Neuronal stem cell (in vitro differentiated cells): ENCODE results near the gene NGF.

Experiments used
- DNase-seq: peaks from one replicate; pipeline ENCODE4 v3.0.0-alpha.2; 2013; ENCODE audit warnings: low spot score
- H2AFZ ChIP-seq: one replicate; pipeline ENCODE4 v1.6.1; 2013; ENCODE audit warnings: mild to moderate bottlenecking, low read length, inconsistent platforms
- H2AK5ac ChIP-seq: 2 replicates; pipeline ENCODE4 v1.6.1; 2013; ENCODE audit warnings: low read depth, mild to moderate bottlenecking, inconsistent platforms, low read length, moderate library complexity, mixed read lengths
- H2BK120ac ChIP-seq: 2 replicates; pipeline ENCODE4 v1.6.1; 2013; ENCODE audit warnings: low read depth, mild to moderate bottlenecking, inconsistent platforms, low read length, moderate library complexity, mixed read lengths
- H2BK12ac ChIP-seq: one replicate; pipeline ENCODE4 v1.6.1; 2013; ENCODE audit warnings: low read length, inconsistent platforms
- H2BK15ac ChIP-seq: 2 replicates; pipeline ENCODE4 v1.6.1; 2013; ENCODE audit warnings: mild to moderate bottlenecking, low read length, inconsistent platforms, mixed read lengths
- H2BK5ac ChIP-seq: one replicate; pipeline ENCODE4 v1.6.1; 2013; ENCODE audit warnings: inconsistent platforms, mild to moderate bottlenecking, low read length, moderate library complexity
- H3K14ac ChIP-seq: one replicate; pipeline ENCODE4 v1.6.1; 2013; ENCODE audit warnings: low read length, inconsistent platforms
- H3K18ac ChIP-seq: 2 replicates; pipeline ENCODE4 v1.6.1; 2013; ENCODE audit warnings: low read length, inconsistent platforms
- H3K23ac ChIP-seq: 2 replicates; pipeline ENCODE4 v1.6.1; 2013; ENCODE audit warnings: low read depth, mild to moderate bottlenecking, mixed read lengths, low read length, inconsistent platforms; ENCODE audit not compliant: poor library complexity
- H3K27ac ChIP-seq: replicated peaks from 3 replicates; pipeline ENCODE4 v1.5.1; 2013; ENCODE audit warnings: low read length, inconsistent platforms
- H3K27me3 ChIP-seq, 3 experiments: 2 replicates each; pipeline ENCODE4 v1.6.1; 2013; ENCODE audit warnings: low read length in 3 of 3, mild to moderate bottlenecking in 2 of 3, inconsistent platforms in 1 of 3, low read depth in 1 of 3, mixed read lengths in 1 of 3, moderate library complexity in 1 of 3; ENCODE audit not compliant: control insufficient read depth in 3 of 3, insufficient read depth in 3 of 3
- H3K36me3 ChIP-seq, 2 donors: replicated peaks in 1 of 2; 2 replicates each; pipeline ENCODE4 v1.6.1; 2013; ENCODE audit warnings: low read length in 2 of 2; ENCODE audit not compliant: control insufficient read depth in 2 of 2, insufficient read depth in 2 of 2
- H3K4ac ChIP-seq: 2 replicates; pipeline ENCODE4 v1.6.1; 2013; ENCODE audit warnings: inconsistent platforms, mild to moderate bottlenecking, low read length, moderate library complexity
- H3K4me1 ChIP-seq, 2 donors: 1 replicate in 1 of 2; 2 replicates in 1 of 2; pipeline ENCODE4 v1.6.1; 2013; ENCODE audit warnings: low read length in 2 of 2, low read depth in 1 of 2; ENCODE audit not compliant: control insufficient read depth in 2 of 2, insufficient read depth in 1 of 2
- H3K4me2 ChIP-seq: one replicate; pipeline ENCODE4 v1.6.1; 2013; ENCODE audit warnings: mild to moderate bottlenecking, low read length, inconsistent platforms; ENCODE audit not compliant: insufficient read depth, poor library complexity, severe bottlenecking
- H3K4me3 ChIP-seq, 2 donors: 2 replicates each; pipeline ENCODE4 v1.5.1; 2013; ENCODE audit warnings: low read length in 2 of 2, mild to moderate bottlenecking in 2 of 2, inconsistent platforms in 1 of 2, moderate library complexity in 1 of 2
- H3K79me1 ChIP-seq: one replicate; pipeline ENCODE4 v1.6.1; 2013; ENCODE audit warnings: low read depth, mild to moderate bottlenecking, inconsistent platforms, low read length, moderate library complexity
- H3K9ac ChIP-seq: one replicate; pipeline ENCODE4 v1.6.1; 2013; ENCODE audit warnings: mild to moderate bottlenecking, low read depth, low read length, inconsistent platforms; ENCODE audit not compliant: poor library complexity
- H3K9me3 ChIP-seq, 2 donors: replicated peaks in 1 of 2; 2 replicates each; pipeline versions ENCODE3 to v1.6.1; 2013; ENCODE audit warnings: low read length in 2 of 2, mild to moderate bottlenecking in 2 of 2, inconsistent platforms in 1 of 2, low read depth in 1 of 2, mixed read lengths in 1 of 2, moderate library complexity in 1 of 2; ENCODE audit not compliant: control insufficient read depth in 2 of 2, insufficient read depth in 1 of 2
- H4K8ac ChIP-seq: one replicate; pipeline ENCODE4 v1.6.1; 2013; ENCODE audit warnings: low read depth, mild to moderate bottlenecking, inconsistent platforms, low read length, moderate library complexity
- H4K91ac ChIP-seq: one replicate; pipeline ENCODE4 v1.6.1; 2013; ENCODE audit warnings: low read length, low read depth, mild to moderate bottlenecking, inconsistent platforms; ENCODE audit not compliant: poor library complexity
- WGBS, 2 donors: extraction: QIAGEN DNeasy Blood & Tissue Kit; methylation state at CpG; one replicate each; pipeline ENCODE4 v1.1.7; 2013; ENCODE audit warnings: missing lambda C conversion rate in 2 of 2, mixed read lengths in 1 of 2; ENCODE audit not compliant: insufficient read length in 2 of 2, insufficient replicate concordance in 1 of 2; ENCODE audit errors: extremely low coverage in 2 of 2; 5-methylcytosine and 5-hydroxymethylcytosine counted together

NGF gene

DNA sequence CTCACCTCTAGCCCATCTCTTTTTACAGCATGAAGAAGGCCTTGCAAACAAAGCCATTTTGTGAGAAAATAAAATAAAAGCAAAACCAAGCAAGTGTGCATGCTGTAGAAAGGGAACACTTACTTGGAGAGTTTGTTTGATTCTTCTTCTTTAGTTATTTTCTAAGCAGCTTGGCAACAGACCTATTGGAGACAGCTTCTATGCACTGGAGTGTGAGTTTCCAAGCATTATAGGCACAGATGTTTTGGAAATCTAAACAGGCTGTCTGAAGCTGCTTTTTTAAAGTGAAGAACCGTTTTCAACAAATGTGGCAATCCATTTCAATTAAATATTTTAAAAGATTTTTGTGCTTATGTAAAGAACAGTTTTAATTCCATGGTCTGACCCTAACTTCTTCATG, 76.6 kb downstream of the NGF start:
- H4K8ac ChIP-seq, result no peak overlapping the region
- H4K91ac ChIP-seq, result no peak overlapping the region
- no peak overlapping the region for H3K23ac ChIP-seq
- H3K4me1 ChIP-seq, result no peaks in the 10 kb centered on the region
- H2BK120ac ChIP-seq, result no peak overlapping the region
- no peaks in the 10 kb centered on the region for H3K27me3 ChIP-seq
- H2BK5ac ChIP-seq, result no peak overlapping the region
- H3K36me3 ChIP-seq, result no peaks in the 10 kb centered on the region
- H2AFZ ChIP-seq, result no peak overlapping the region
- no peak overlapping the region for H3K4me3 ChIP-seq
- H3K79me1 ChIP-seq, result no peaks in the 10 kb centered on the region
- WGBS, 2 donors, result no CpG with 5 or more reads among the region's 1 CpG
- peaks cover 0 to 5% of the 10 kb centered on the region in 2 donors for H3K9me3 ChIP-seq
- no peak overlapping the region for H2AK5ac ChIP-seq
- H3K27ac ChIP-seq, result no peak overlapping the region
- no peak overlapping the region for H3K9ac ChIP-seq
- no peak overlapping the region for H3K4me2 ChIP-seq
- H3K18ac ChIP-seq, result no peak overlapping the region
- no peak for DNase-seq
- no peak overlapping the region for H3K14ac ChIP-seq
- no peak overlapping the region for H3K4ac ChIP-seq
- H2BK15ac ChIP-seq, result no peak overlapping the region
- H2BK12ac ChIP-seq, result no peak overlapping the region

- Histone ChIP-seq H3K27me3 (no peaks in the 10 kb centered on the region), H3K9ac (no peak overlapping the region), H2BK15ac (no peak overlapping the region), H3K27ac (no peak overlapping the region), H3K36me3 (no peaks in the 10 kb centered on the region), H2BK5ac (no peak overlapping the region), H3K18ac (no peak overlapping the region), H3K23ac (no peak overlapping the region), H4K91ac (no peak overlapping the region), H2BK120ac (no peak overlapping the region), H4K8ac (no peak overlapping the region), H3K79me1 (no peaks in the 10 kb centered on the region), H2AFZ (no peak overlapping the region), H3K4me1 (no peaks in the 10 kb centered on the region), H3K4me3 (no peak overlapping the region), H3K14ac (no peak overlapping the region), H3K9me3 (peaks cover 0 to 5% of the 10 kb centered on the region in 2 donors), H2AK5ac (no peak overlapping the region), H2BK12ac (no peak overlapping the region), H3K4ac (no peak overlapping the region), H3K4me2 (no peak overlapping the region)
- WGBS, 2 donors, result no CpG with 5 or more reads among the region's 3 CpGs
- DNase-seq, result no peak
Measured at GRCh38 chr1:115258302-115258866, 79.7 kb downstream of the NGF start.

DNA sequence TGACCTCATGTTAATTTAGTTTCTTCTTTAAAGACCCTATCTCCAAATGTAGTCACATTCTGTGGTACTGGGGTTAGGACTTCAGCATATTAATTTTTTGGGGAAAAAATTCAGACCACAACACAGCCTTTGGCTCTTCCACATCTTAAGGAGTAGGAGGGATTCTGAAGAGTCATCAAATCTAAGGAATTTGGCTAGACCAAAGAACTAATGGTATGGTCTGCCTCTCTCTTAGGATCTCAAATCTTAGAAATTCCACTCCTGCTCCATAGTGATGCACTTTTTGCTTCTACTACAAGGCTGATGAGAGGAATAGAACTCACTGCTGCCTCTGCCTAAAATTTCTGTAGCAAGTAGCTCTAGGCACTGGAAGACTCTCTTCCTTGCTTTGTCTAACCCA, 80.5 kb downstream of the NGF start:
- no peaks in the 10 kb centered on the region for H3K79me1 ChIP-seq
- no peak overlapping the region for H2BK5ac ChIP-seq
- no peak overlapping the region for H2BK15ac ChIP-seq
- H3K27ac ChIP-seq, result no peak overlapping the region
- H3K36me3 ChIP-seq, result no peaks in the 10 kb centered on the region
- no peaks in the 10 kb centered on the region for H3K27me3 ChIP-seq
- no peak overlapping the region for H3K18ac ChIP-seq
- no peak overlapping the region for H3K23ac ChIP-seq
- no peak overlapping the region for H2AK5ac ChIP-seq
- H3K4me1 ChIP-seq, result no peaks in the 10 kb centered on the region
- no peak overlapping the region for H3K14ac ChIP-seq
- no peak overlapping the region for H2BK12ac ChIP-seq
- H3K4me2 ChIP-seq, result no peak overlapping the region
- no peak overlapping the region for H4K8ac ChIP-seq
- H2AFZ ChIP-seq, result no peak overlapping the region
- DNase-seq, result no peak
- no peak overlapping the region for H2BK120ac ChIP-seq
- H3K9me3 ChIP-seq, result peaks cover 0 to 5% of the 10 kb centered on the region in 2 donors
- no peak overlapping the region for H3K9ac ChIP-seq
- H3K4ac ChIP-seq, result no peak overlapping the region
- H3K4me3 ChIP-seq, result no peak overlapping the region
- H4K91ac ChIP-seq, result no peak overlapping the region

DNA sequence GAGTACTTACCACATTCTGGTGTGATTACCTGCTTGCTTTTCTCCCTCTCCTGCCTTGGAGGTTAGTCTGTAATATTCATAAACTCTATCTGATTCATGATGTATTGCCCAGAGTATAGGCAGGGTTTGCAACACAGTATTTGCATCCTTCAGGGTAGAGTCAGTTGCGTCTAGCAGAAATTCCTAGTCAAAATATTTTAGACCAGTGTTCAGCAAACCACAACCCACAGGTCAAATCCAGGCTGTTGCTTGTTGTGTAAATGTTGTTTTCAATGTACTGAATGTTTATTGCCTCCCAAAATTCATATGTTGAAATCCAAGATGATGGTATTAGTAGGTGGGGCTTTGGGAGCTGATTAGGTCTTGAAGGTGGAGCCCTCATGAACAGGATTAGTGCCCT, 82.9 kb downstream of the NGF start:
- whole genome bisulfite sequencing, 2 donors, result no CpG with 5 or more reads among the region's 1 CpG
- Histone ChIP-seq H2BK12ac (no peak overlapping the region), H2AFZ (no peak overlapping the region), H4K8ac (no peak overlapping the region), H2BK5ac (no peak overlapping the region), H3K4me3 (no peak overlapping the region), H2BK120ac (no peak overlapping the region), H3K79me1 (no peaks in the 10 kb centered on the region), H2AK5ac (no peak overlapping the region), H3K4me2 (no peak overlapping the region), H3K23ac (no peak overlapping the region), H3K4ac (no peak overlapping the region), H3K14ac (no peak overlapping the region), H4K91ac (no peak overlapping the region), H3K4me1 (no peaks in the 10 kb centered on the region), H3K36me3 (no peaks in the 10 kb centered on the region), H3K27ac (no peak overlapping the region), H3K9ac (no peak overlapping the region), H3K18ac (no peak overlapping the region), H2BK15ac (no peak overlapping the region), H3K9me3 (peaks cover 0 to 5% of the 10 kb centered on the region in 2 donors), H3K27me3 (no peaks in the 10 kb centered on the region)
- no peak for DNase-seq
